Measurements from ENCODE around the gene NMNAT3. TPM values are rescaled to one million over a fixed set of nuclear protein-coding genes. Genes with fewer than 3 reads are reported as not detected.

NMNAT3 gene
- total RNA-seq, 4 donors from 2014 or later = 25.0 to 41.7 (median 30.1) TPM

GRCh38 chr3:139537361-139537760 lies 140.4 kb downstream of the NMNAT3 start:
- H3K9me3 ChIP-seq = no peaks in the 10 kb centered on the region
- no peak overlapping the region for H3K4me3 ChIP-seq
- H3K27me3 ChIP-seq = no peaks in the 10 kb centered on the region
- H3K4me1 ChIP-seq = peaks cover 41% of the 10 kb centered on the region
- no peak for DNase-seq (ENCODE audit: low spot score in 2 of 2)
- TF ChIP-seq CTCF (IDR thresholded peaks at IDR 0.05) = no peak
- no peak for TF ChIP-seq POLR2AphosphoS5 (IDR thresholded peaks at IDR 0.05)
- TF ChIP-seq POLR2A (IDR thresholded peaks at IDR 0.05) = no peak
- no peak for TF ChIP-seq EP300 (IDR thresholded peaks at IDR 0.05)
- no peak overlapping the region for H3K27ac ChIP-seq
- no peaks in the 10 kb centered on the region for H3K36me3 ChIP-seq

GRCh38 chr3:139534992-139535879 lies 142.5 kb downstream of the NMNAT3 start:
- H3K4me3 ChIP-seq = no peak overlapping the region
- DNase-seq (ENCODE audit: low spot score in 2 of 2) = no peak
- no peaks in the 10 kb centered on the region for H3K9me3 ChIP-seq
- 65% methylated on average over 12 of the region's 12 CpGs for WGBS
- no peak for TF ChIP-seq EP300 (IDR thresholded peaks at IDR 0.05)
- TF ChIP-seq POLR2AphosphoS5 (IDR thresholded peaks at IDR 0.05) = no peak
- TF ChIP-seq POLR2A (IDR thresholded peaks at IDR 0.05) = no peak
- no peak for TF ChIP-seq CTCF (IDR thresholded peaks at IDR 0.05)
- no peaks in the 10 kb centered on the region for H3K36me3 ChIP-seq
- peak overlapping the region; percentile 45 for H3K27ac ChIP-seq
- H3K27me3 ChIP-seq = no peaks in the 10 kb centered on the region
- peaks cover 36% of the 10 kb centered on the region for H3K4me1 ChIP-seq

- H3K27me3 ChIP-seq = no peaks in the 10 kb centered on the region
- H3K9me3 ChIP-seq = no peaks in the 10 kb centered on the region
- peak overlapping the region; percentile 64 for H3K27ac ChIP-seq
- WGBS = 50% methylated on average over 1 of the region's 1 CpG
- TF ChIP-seq EP300 (IDR thresholded peaks at IDR 0.05) (no peak), POLR2AphosphoS5 (IDR thresholded peaks at IDR 0.05) (no peak), POLR2A (IDR thresholded peaks at IDR 0.05) (no peak), CTCF (IDR thresholded peaks at IDR 0.05) (no peak)
- H3K36me3 ChIP-seq = no peaks in the 10 kb centered on the region
- no peak for DNase-seq (ENCODE audit: low spot score in 2 of 2)
- H3K4me1 ChIP-seq = peaks cover 29% of the 10 kb centered on the region
- H3K4me3 ChIP-seq = no peak overlapping the region
Measured at GRCh38 chr3:139534455-139534812, 143.3 kb downstream of the NMNAT3 start.

GRCh38 chr3:139533781-139534454 lies 143.9 kb downstream of the NMNAT3 start:
- H3K27ac ChIP-seq = peak overlapping the region; percentile 64
- no peak overlapping the region for H3K4me3 ChIP-seq
- DNase-seq (ENCODE audit: low spot score in 2 of 2) = no peak
- peaks cover 24% of the 10 kb centered on the region for H3K4me1 ChIP-seq
- WGBS = 77% methylated on average over 15 of the region's 15 CpGs
- H3K27me3 ChIP-seq = no peaks in the 10 kb centered on the region
- no peak for TF ChIP-seq POLR2A (IDR thresholded peaks at IDR 0.05)
- no peak for TF ChIP-seq EP300 (IDR thresholded peaks at IDR 0.05)
- TF ChIP-seq CTCF (IDR thresholded peaks at IDR 0.05) = no peak
- no peak for TF ChIP-seq POLR2AphosphoS5 (IDR thresholded peaks at IDR 0.05)
- no peaks in the 10 kb centered on the region for H3K36me3 ChIP-seq
- no peaks in the 10 kb centered on the region for H3K9me3 ChIP-seq

- peaks cover 26% of the 10 kb centered on the region for H3K4me1 ChIP-seq
- WGBS = 68% methylated on average over 7 of the region's 7 CpGs
- H3K36me3 ChIP-seq = no peaks in the 10 kb centered on the region
- H3K9me3 ChIP-seq = no peaks in the 10 kb centered on the region
- no peaks in the 10 kb centered on the region for H3K27me3 ChIP-seq
- H3K4me3 ChIP-seq = no peak overlapping the region
- no peak for DNase-seq (ENCODE audit: low spot score in 2 of 2)
- TF ChIP-seq POLR2AphosphoS5 (IDR thresholded peaks at IDR 0.05) = no peak
- TF ChIP-seq CTCF (IDR thresholded peaks at IDR 0.05) = no peak
- TF ChIP-seq POLR2A (IDR thresholded peaks at IDR 0.05) = no peak
- no peak for TF ChIP-seq EP300 (IDR thresholded peaks at IDR 0.05)
- H3K27ac ChIP-seq = no peak overlapping the region
Measured at GRCh38 chr3:139532976-139533375, 144.8 kb downstream of the NMNAT3 start.
